Left ventricle myocardium inferior (tissue), 1 donor: ENCODE measurements around the gene TRIM29. TPM values are rescaled to one million over a fixed set of nuclear protein-coding genes. Genes with fewer than 3 reads are reported as not detected.
A peak's percentile ranks its signal among the peaks of the same experiment; 100 is the strongest.

Experiments
- DNase-seq: peaks from one replicate; pipeline ENCODE4 v3.0.0-alpha.2; 2020
- H3K27ac ChIP-seq: fragments of 200-600 bp; replicated peaks from 2 replicates; pipeline ENCODE4 v1.8.0; 2021
- H3K27me3 ChIP-seq: fragments of 200-600 bp; 2 replicates; pipeline ENCODE4 v1.8.0; 2021; ENCODE audit warnings: low read depth
- H3K36me3 ChIP-seq: fragments of 200-600 bp; 2 replicates; pipeline ENCODE4 v1.8.0; 2021
- H3K4me1 ChIP-seq: fragments of 200-600 bp; 2 replicates; pipeline ENCODE4 v1.8.0; 2021
- H3K4me3 ChIP-seq: fragments of 200-600 bp; 2 replicates; pipeline ENCODE4 v1.8.0; 2021; ENCODE audit warnings: mild to moderate bottlenecking, moderate library complexity
- H3K9me3 ChIP-seq: fragments of 200-600 bp; replicated peaks from 2 replicates; pipeline ENCODE4 v1.8.0; 2021
- CTCF ChIP-seq: fragments of 200-600 bp; IDR thresholded peaks from 2 replicates; pipeline ENCODE4 v1.8.0; 2021; ENCODE audit warnings: antibody characterized with exemption, mild to moderate bottlenecking, borderline replicate concordance
- intact Hi-C: fragments of 100-400 bp; cut with micrococcal nuclease; formaldehyde crosslinking; loops from one replicate; pipeline ENCODE4 v1.11.0; 2022
- total RNA-seq: library from RNA; stranded (reverse); fragmentation: NEBNext Ultra II Directional; extraction: Animal tissue kit (Norgen Biotek cat#: 25700); gene quantifications from one replicate; pipeline ENCODE4 v1.2.1, GENCODE V29; 2021
- donor health status: DM: no; HTN: yes; CAD: no; lungs with severe emphysema.

Gene TRIM29
- total RNA-seq, 1 donor from 2014 or later, result not detected

- Histone ChIP-seq H3K27me3 (peaks cover 91% of the 10 kb centered on the region), H3K36me3 (no peaks in the 10 kb centered on the region), H3K4me3 (peak overlapping the region; percentile 66), H3K27ac (peak overlapping the region; percentile 29), H3K9me3 (peaks cover 18% of the 10 kb centered on the region), H3K4me1 (peaks cover 21% of the 10 kb centered on the region)
- peak; percentile 61 for DNase-seq
- peak; percentile 92 for TF ChIP-seq CTCF
- intact Hi-C loops, result no loop called here
Observed at GRCh38 chr11:120168960-120169681, 31.2 kb upstream of the TRIM29 start.

GRCh38 chr11:120168108-120168959 lies 30.4 kb upstream of the TRIM29 start:
- no peak for TF ChIP-seq CTCF
- peak overlapping the region; percentile 66 for H3K4me3 ChIP-seq
- H3K27me3 ChIP-seq, result peaks cover 91% of the 10 kb centered on the region
- H3K4me1 ChIP-seq, result peaks cover 21% of the 10 kb centered on the region
- peaks cover 18% of the 10 kb centered on the region for H3K9me3 ChIP-seq
- intact Hi-C loops, result no loop called here
- no peak for DNase-seq
- H3K27ac ChIP-seq, result no peak overlapping the region
- no peaks in the 10 kb centered on the region for H3K36me3 ChIP-seq

GRCh38 chr11:120167659-120168058 lies 29.7 kb upstream of the TRIM29 start:
- intact Hi-C loops, result no loop called here
- no peak for TF ChIP-seq CTCF
- Histone ChIP-seq H3K4me1 (peaks cover 21% of the 10 kb centered on the region), H3K9me3 (peaks cover 18% of the 10 kb centered on the region), H3K27me3 (peaks cover 84% of the 10 kb centered on the region), H3K4me3 (no peak overlapping the region), H3K36me3 (no peaks in the 10 kb centered on the region), H3K27ac (no peak overlapping the region)
- no peak for DNase-seq

- H3K36me3 ChIP-seq, result no peaks in the 10 kb centered on the region
- H3K27me3 ChIP-seq, result peaks cover 33% of the 10 kb centered on the region
- no peaks in the 10 kb centered on the region for H3K4me1 ChIP-seq
- no peak for TF ChIP-seq CTCF
- peaks cover 47% of the 10 kb centered on the region for H3K9me3 ChIP-seq
- H3K27ac ChIP-seq, result no peak overlapping the region
- DNase-seq, result no peak
- H3K4me3 ChIP-seq, result no peak overlapping the region
- intact Hi-C loops, result no loop called here
Observed at GRCh38 chr11:120160436-120160835, 22.5 kb upstream of the TRIM29 start.

GRCh38 chr11:120153221-120153620 lies 15.3 kb upstream of the TRIM29 start:
- H3K9me3 ChIP-seq, result peaks cover 36% of the 10 kb centered on the region
- DNase-seq, result no peak
- H3K4me1 ChIP-seq, result no peaks in the 10 kb centered on the region
- no peak for TF ChIP-seq CTCF
- H3K27me3 ChIP-seq, result peaks cover 66% of the 10 kb centered on the region
- no peak overlapping the region for H3K27ac ChIP-seq
- H3K36me3 ChIP-seq, result no peaks in the 10 kb centered on the region
- intact Hi-C loops, result no loop called here
- H3K4me3 ChIP-seq, result no peak overlapping the region
